Spinal cord (tissue), 10 donors: Measurements from ENCODE around the gene FDX1. TPM values are rescaled to one million over a fixed set of nuclear protein-coding genes. Genes with fewer than 3 reads are reported as not detected.

ENCODE experiments used
- DNase-seq, 6 donors: peaks; one replicate each; pipeline versions ENCODE4 v3.0.0 to v3.0.0-alpha.2; 2013 to 2015; ENCODE audit warnings: low spot score in 6 of 6, low read depth in 4 of 6
- H3K27ac ChIP-seq: one replicate; pipeline ENCODE4 v1.5.1; 2013; ENCODE audit warnings: low read depth, low read length, control low read depth
- H3K27me3 ChIP-seq: one replicate; pipeline ENCODE4 v1.6.1; 2013; ENCODE audit warnings: low read length; ENCODE audit not compliant: control insufficient read depth, insufficient read depth
- H3K36me3 ChIP-seq: one replicate; pipeline ENCODE4 v1.6.1; 2013; ENCODE audit warnings: low read length; ENCODE audit not compliant: control insufficient read depth, insufficient read depth
- H3K4me1 ChIP-seq: one replicate; pipeline ENCODE4 v1.6.1; 2013; ENCODE audit warnings: low read length; ENCODE audit not compliant: control insufficient read depth, insufficient read depth
- H3K4me3 ChIP-seq: one replicate; pipeline ENCODE4 v1.5.1; 2013; ENCODE audit warnings: low read depth, low read length, control low read depth
- H3K9me3 ChIP-seq: one replicate; pipeline ENCODE4 v1.6.1; 2013; ENCODE audit warnings: low read length; ENCODE audit not compliant: control insufficient read depth, insufficient read depth
- WGBS: methylation state at CpG from one replicate; pipeline ENCODE4 v1.1.5; 2013; ENCODE audit warnings: missing lambda C conversion rate; ENCODE audit not compliant: insufficient coverage; 5-methylcytosine and 5-hydroxymethylcytosine counted together
- polyA plus RNA-seq, 2 donors: library from polyadenylated mRNA; unstranded; fragments of 120-200 nt; gene quantifications; one replicate each; pipeline ENCODE4 v1.2.1, GENCODE V29; 2013; ENCODE audit not compliant: insufficient read length in 2 of 2
- total RNA-seq, 2 donors: library from RNA; depleted of rRNA in 1 of 2; stranded (reverse); fragments of 120-200 nt in 1 of 2; fragments of >200 nt in 1 of 2; gene quantifications; one replicate each; pipeline versions ENCODE4 v1.2.3 to v1.2.4, GENCODE V29; 2013 to 2014
- donor health status: healthy.

FDX1 gene
- total and polyA plus RNA-seq, 4 donors = 10.6 to 15.5 (median 13.5) TPM

DNA sequence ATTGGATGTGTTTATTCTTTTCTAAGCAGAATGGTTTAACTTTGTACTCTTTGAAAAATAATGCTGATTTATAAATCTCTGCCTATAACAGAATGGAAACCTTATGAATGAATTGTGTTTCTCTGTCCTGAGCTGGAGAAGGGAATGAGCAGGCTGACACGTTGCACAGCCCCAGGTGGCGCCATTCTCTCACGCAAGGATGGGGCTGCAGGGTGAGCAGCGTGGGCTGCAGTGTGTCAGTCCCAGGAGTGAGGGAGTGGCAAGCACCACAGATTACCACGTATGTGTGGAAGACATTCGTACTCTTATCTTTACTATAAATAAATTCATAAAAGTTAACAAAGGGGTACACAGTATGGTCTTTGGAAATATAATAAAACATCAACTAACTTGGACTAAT, 33.4 kb downstream of the FDX1 start:
- 24% methylated on average over 3 of the region's 6 CpGs for WGBS
- Histone ChIP-seq H3K4me1 (no peaks in the 10 kb centered on the region), H3K27ac (no peak overlapping the region), H3K9me3 (no peaks in the 10 kb centered on the region), H3K4me3 (no peak overlapping the region), H3K27me3 (no peaks in the 10 kb centered on the region), H3K36me3 (peaks cover 3% of the 10 kb centered on the region)
- DNase-seq = peak in 3 of 6 donors; percentile 30 to 72 (median 69)

DNA sequence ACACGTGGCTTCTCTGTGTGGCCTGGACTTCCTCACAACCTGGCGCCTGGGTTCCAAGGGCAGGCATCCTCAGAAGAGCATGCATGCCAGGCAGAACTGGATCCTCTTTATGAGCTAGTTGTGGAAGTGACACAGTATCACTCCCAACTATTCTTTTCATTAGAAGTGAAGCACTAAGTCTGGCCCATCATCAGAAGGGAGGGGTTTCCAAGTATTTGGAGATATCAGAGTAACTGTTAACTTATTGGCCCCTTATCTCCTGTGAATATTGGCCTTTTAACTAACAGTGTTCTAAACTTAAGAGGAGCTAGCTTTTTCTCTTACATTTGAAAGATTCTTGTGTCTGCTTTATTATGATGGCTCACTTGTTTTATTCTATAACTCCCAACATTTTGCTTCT, 35.5 kb downstream of the FDX1 start:
- Histone ChIP-seq H3K36me3 (peaks cover 3% of the 10 kb centered on the region), H3K9me3 (no peaks in the 10 kb centered on the region), H3K4me3 (no peak overlapping the region), H3K27ac (no peak overlapping the region), H3K4me1 (no peaks in the 10 kb centered on the region), H3K27me3 (no peaks in the 10 kb centered on the region)
- no peak for DNase-seq
- WGBS = no CpG with 5 or more reads among the region's 2 CpGs

DNA sequence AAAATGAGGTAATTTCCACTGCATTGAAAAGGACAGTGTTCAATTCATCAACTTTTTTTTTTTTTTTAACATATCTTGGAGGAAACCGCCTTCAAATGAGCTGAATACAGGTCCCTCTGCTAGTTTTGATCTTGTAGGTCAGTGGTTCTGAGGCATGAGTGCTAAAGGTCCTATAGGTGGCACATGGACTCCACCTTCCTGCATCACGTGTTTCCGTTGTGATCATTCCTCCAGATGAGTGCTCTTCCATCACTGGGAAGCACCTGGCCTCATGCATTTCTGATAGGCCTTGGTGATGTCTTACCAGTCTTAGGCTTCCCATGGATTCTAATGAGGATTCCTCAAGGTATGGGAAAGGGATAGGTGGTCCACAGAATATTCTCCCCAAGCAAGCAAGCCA, 37.8 kb downstream of the FDX1 start:
- 94% methylated on average over 2 of the region's 3 CpGs for WGBS
- H3K36me3 ChIP-seq = peaks cover 3% of the 10 kb centered on the region
- no peaks in the 10 kb centered on the region for H3K9me3 ChIP-seq
- no peaks in the 10 kb centered on the region for H3K4me1 ChIP-seq
- no peak overlapping the region for H3K4me3 ChIP-seq
- no peak overlapping the region for H3K27ac ChIP-seq
- no peak for DNase-seq
- H3K27me3 ChIP-seq = no peaks in the 10 kb centered on the region

DNA sequence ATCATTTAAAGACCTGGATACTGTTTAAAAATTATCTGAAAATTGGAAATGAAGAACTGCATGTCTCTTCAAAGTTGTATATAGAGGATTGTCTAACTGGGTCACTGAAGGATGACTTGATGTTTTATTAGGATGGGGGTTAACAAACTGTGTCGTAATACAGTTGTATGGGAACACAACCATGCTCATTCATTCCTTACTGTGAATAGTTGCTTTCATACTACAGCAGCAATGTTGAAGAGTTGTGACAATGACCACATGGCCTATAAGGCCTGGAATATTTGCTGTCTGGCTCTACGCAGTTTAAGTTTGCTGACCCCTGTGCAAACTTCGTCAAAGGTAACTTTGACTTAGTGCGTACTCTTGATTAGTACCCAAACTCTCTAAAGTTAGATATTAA, 38.4 kb downstream of the FDX1 start:
- Histone ChIP-seq H3K4me3 (no peak overlapping the region), H3K27ac (no peak overlapping the region), H3K27me3 (no peaks in the 10 kb centered on the region), H3K9me3 (no peaks in the 10 kb centered on the region), H3K36me3 (peaks cover 3% of the 10 kb centered on the region), H3K4me1 (no peaks in the 10 kb centered on the region)
- no CpG with 5 or more reads among the region's 4 CpGs for WGBS
- no peak for DNase-seq

DNA sequence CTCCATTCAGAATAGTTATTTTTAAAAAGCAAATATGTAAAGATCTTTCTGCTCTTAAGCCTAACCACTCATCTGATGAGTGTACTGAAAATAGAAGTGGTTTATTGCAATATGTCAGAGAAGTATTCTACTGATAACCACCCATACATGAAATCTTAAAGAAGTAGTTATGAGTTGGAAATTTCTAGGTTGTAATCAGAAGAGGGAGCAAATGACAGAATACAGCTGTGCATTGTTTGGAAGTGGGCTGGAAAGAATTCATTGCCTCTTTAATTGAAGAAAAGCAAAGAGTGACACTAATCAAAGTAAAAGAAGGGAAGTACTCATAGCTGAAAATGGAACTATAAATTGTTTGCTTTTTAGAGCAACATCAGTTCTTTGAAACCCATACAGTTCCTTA, 39.4 kb downstream of the FDX1 start:
- H3K4me3 ChIP-seq = no peak overlapping the region
- no peaks in the 10 kb centered on the region for H3K36me3 ChIP-seq
- DNase-seq = no peak
- H3K27me3 ChIP-seq = no peaks in the 10 kb centered on the region
- H3K27ac ChIP-seq = no peak overlapping the region
- no peaks in the 10 kb centered on the region for H3K9me3 ChIP-seq
- H3K4me1 ChIP-seq = no peaks in the 10 kb centered on the region

DNA sequence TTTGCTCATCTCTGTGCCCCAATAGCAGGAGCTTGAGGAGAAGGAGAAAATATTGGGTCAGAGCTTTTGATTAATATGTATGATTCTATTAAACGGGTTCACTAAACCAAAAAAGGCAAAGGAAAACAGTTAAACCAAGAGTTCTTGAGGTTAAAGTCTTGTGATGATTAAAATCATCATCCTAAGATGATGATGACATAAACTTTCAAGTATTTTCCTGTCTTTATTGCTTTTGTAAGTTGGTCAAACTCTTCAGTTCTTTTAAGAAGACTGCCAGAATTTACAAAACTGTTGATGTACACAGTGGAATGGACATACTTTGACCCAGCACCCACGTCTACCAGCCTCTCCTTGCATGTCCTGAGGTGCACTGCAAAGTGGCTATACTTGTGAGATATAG, 41.0 kb downstream of the FDX1 start:
- no peaks in the 10 kb centered on the region for H3K36me3 ChIP-seq
- H3K27ac ChIP-seq = no peak overlapping the region
- WGBS = no CpG with 5 or more reads among the region's 2 CpGs
- H3K4me3 ChIP-seq = no peak overlapping the region
- no peaks in the 10 kb centered on the region for H3K4me1 ChIP-seq
- no peaks in the 10 kb centered on the region for H3K27me3 ChIP-seq
- no peak for DNase-seq
- no peaks in the 10 kb centered on the region for H3K9me3 ChIP-seq

DNA sequence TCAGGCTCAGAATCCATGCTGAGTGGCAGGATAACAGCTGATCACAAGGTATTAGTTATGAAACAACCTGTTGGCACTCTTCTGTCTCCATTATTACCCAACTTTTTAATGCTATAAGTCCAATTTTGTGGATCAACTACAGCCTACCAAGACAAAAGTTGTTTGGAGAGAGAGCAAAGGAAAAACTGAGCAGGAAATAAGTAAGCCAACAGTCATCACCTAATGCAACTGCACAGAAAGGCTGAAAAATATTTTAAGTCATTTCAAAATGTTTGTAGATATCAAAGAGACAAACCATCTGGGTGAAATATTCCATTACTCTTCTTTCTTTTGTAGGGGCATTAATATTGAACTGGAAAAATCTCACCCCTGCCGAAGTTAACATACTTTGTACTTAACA, 41.6 kb downstream of the FDX1 start:
- DNase-seq = no peak
- Histone ChIP-seq H3K27ac (no peak overlapping the region), H3K4me1 (no peaks in the 10 kb centered on the region), H3K9me3 (no peaks in the 10 kb centered on the region), H3K4me3 (no peak overlapping the region), H3K27me3 (no peaks in the 10 kb centered on the region), H3K36me3 (no peaks in the 10 kb centered on the region)
- no CpG with 5 or more reads among the region's 1 CpG for WGBS

DNA sequence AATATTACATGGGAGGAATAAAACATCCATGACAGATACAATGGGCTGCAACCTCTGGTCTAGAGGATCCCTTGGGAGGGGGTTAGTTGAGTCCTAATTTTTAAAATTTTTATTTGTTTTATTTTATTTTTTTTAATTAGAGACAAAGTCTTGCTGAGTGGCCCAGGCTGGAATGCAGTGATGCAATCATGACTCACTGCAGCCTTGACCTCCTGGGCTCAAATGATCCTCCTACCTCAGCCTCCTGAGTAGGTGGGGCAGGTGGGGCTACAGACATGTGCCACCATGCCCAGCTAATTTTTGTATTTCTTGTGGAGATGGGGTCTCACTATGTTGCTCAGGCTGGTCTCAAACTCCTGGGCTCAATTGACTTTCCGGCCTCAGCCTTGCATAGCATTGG, 43.1 kb downstream of the FDX1 start:
- no peaks in the 10 kb centered on the region for H3K4me1 ChIP-seq
- WGBS = 100% methylated on average over 1 of the region's 1 CpG
- DNase-seq = no peak
- no peak overlapping the region for H3K4me3 ChIP-seq
- H3K27me3 ChIP-seq = no peaks in the 10 kb centered on the region
- no peaks in the 10 kb centered on the region for H3K36me3 ChIP-seq
- no peak overlapping the region for H3K27ac ChIP-seq
- H3K9me3 ChIP-seq = no peaks in the 10 kb centered on the region

DNA sequence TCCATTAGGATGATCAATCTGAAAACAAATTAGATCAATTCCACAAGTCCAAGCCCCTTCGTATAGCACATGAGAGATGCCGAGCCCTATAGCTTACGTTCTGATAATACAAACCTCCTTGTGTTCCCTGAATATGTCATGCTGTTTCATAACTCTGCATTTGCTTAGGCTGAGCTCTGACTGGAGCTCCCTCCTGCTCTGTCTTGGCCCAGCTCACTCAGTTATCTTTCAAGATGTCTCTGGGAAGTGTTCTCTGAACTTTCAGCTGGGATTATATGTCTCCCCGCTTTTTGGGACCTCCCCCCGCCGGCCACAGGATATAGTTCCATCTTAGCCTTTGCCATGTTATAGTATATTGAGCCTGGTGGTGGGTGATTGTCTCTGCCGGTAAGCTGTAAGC, 44.0 kb downstream of the FDX1 start:
- no peaks in the 10 kb centered on the region for H3K27me3 ChIP-seq
- H3K36me3 ChIP-seq = no peaks in the 10 kb centered on the region
- no peaks in the 10 kb centered on the region for H3K9me3 ChIP-seq
- peaks cover 3% of the 10 kb centered on the region for H3K4me1 ChIP-seq
- no peak overlapping the region for H3K27ac ChIP-seq
- WGBS = 77% methylated on average over 5 of the region's 7 CpGs
- no peak overlapping the region for H3K4me3 ChIP-seq
- DNase-seq = peak in 1 of 6 donors; percentile 4

DNA sequence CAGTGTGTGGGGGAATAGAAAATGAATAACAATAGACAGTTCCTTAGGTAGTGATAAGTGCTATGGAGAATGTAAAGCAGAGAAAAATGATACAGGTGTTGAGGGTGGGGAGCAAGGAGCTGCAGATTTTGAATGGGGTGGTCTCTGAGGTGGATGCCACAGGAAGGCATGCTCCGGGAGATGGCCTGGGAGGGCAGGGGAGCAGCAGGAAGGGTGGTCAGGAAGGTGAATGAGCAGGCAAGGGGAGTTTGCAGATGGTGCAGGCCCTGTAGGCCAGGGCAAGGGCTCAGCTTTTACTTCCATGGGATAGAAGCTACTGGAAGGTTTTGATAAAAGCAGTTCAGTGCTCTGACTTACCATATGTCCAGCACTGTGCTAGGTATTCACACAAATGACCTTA, 44.8 kb downstream of the FDX1 start:
- no peaks in the 10 kb centered on the region for H3K9me3 ChIP-seq
- WGBS = 91% methylated on average over 1 of the region's 1 CpG
- H3K4me1 ChIP-seq = peaks cover 3% of the 10 kb centered on the region
- no peaks in the 10 kb centered on the region for H3K36me3 ChIP-seq
- DNase-seq = no peak
- no peak overlapping the region for H3K27ac ChIP-seq
- H3K27me3 ChIP-seq = no peaks in the 10 kb centered on the region
- no peak overlapping the region for H3K4me3 ChIP-seq
